Osteocyte (in vitro differentiated cells): ENCODE results near the gene SPATA2. TPM values are rescaled to one million over a fixed set of nuclear protein-coding genes. Genes with fewer than 3 reads are reported as not detected.

Source experiments
- DNase-seq: peaks from one replicate; pipeline ENCODE4 v3.0.0; 2021; ENCODE audit warnings: mixed read lengths; ENCODE audit not compliant: unreplicated experiment; ENCODE audit errors: extremely low spot score
- H3K27ac Mint-ChIP-seq: one replicate; pipeline ENCODE4 v1.8.0; 2021; ENCODE audit warnings: mild to moderate bottlenecking, mixed read lengths; ENCODE audit not compliant: unreplicated experiment
- H3K27me3 Mint-ChIP-seq: one replicate; pipeline ENCODE4 v1.8.0; 2021; ENCODE audit warnings: mixed read lengths; ENCODE audit not compliant: unreplicated experiment
- H3K36me3 Mint-ChIP-seq: one replicate; pipeline ENCODE4 v1.8.0; 2021; ENCODE audit warnings: mixed read lengths; ENCODE audit not compliant: unreplicated experiment
- H3K4me1 Mint-ChIP-seq: one replicate; pipeline ENCODE4 v1.8.0; 2021; ENCODE audit warnings: mixed read lengths; ENCODE audit not compliant: unreplicated experiment
- H3K4me3 Mint-ChIP-seq: one replicate; pipeline ENCODE4 v1.8.0; 2021; ENCODE audit warnings: mild to moderate bottlenecking, moderate library complexity, mixed read lengths; ENCODE audit not compliant: unreplicated experiment
- H3K9me3 Mint-ChIP-seq: one replicate; pipeline ENCODE4 v1.8.0; 2021; ENCODE audit warnings: mixed read lengths; ENCODE audit not compliant: unreplicated experiment
- CTCF ChIP-seq: fragments of 200-600 bp; sonication (generic); IDR thresholded peaks from 2 replicates; pipeline ENCODE4 v1.5.0; 2021; ENCODE audit warnings: antibody characterized with exemption, mild to moderate bottlenecking, moderate library complexity
- total RNA-seq: library from RNA; stranded (reverse); gene quantifications from 2 replicates; pipeline ENCODE4 v1.2.1, GENCODE V29; 2021

SPATA2 gene
- total RNA-seq, 1 donor from 2014 or later: 6.6 TPM

- no peaks in the 10 kb centered on the region for H3K9me3 Mint-ChIP-seq
- peaks cover 8% of the 10 kb centered on the region for H3K4me1 Mint-ChIP-seq
- H3K27ac Mint-ChIP-seq: no peak overlapping the region
- no peaks in the 10 kb centered on the region for H3K27me3 Mint-ChIP-seq
- no peak overlapping the region for H3K4me3 Mint-ChIP-seq
- no peak for DNase-seq
- TF ChIP-seq CTCF: no peak
- H3K36me3 Mint-ChIP-seq: peaks cover 27% of the 10 kb centered on the region
These were observed 7.7 kb downstream of the SPATA2 start for GRCh38 chr20:49907405-49908257.

GRCh38 chr20:49906615-49907154 lies 8.6 kb downstream of the SPATA2 start:
- Mint-ChIP-seq H3K9me3 (no peaks in the 10 kb centered on the region), H3K4me1 (peaks cover 5% of the 10 kb centered on the region), H3K36me3 (peaks cover 27% of the 10 kb centered on the region), H3K27ac (no peak overlapping the region), H3K4me3 (no peak overlapping the region), H3K27me3 (no peaks in the 10 kb centered on the region)
- TF ChIP-seq CTCF: no peak
- no peak for DNase-seq

- no peaks in the 10 kb centered on the region for H3K9me3 Mint-ChIP-seq
- DNase-seq: no peak
These were observed 9.2 kb downstream of the SPATA2 start for GRCh38 chr20:49906101-49906604.

GRCh38 chr20:49905415-49906091 lies 9.8 kb downstream of the SPATA2 start:
- Mint-ChIP-seq H3K27ac (no peak overlapping the region), H3K9me3 (no peaks in the 10 kb centered on the region), H3K27me3 (no peaks in the 10 kb centered on the region), H3K4me1 (peaks cover 5% of the 10 kb centered on the region), H3K36me3 (peaks cover 27% of the 10 kb centered on the region), H3K4me3 (no peak overlapping the region)
- no peak for TF ChIP-seq CTCF
- DNase-seq: no peak

More at GRCh38 chr20:49906101-49906604, 9.2 kb downstream of the SPATA2 start:
- Mint-ChIP-seq H3K27ac (no peak overlapping the region), H3K4me3 (no peak overlapping the region), H3K36me3 (peaks cover 27% of the 10 kb centered on the region), H3K27me3 (no peaks in the 10 kb centered on the region), H3K4me1 (peaks cover 5% of the 10 kb centered on the region)
- TF ChIP-seq CTCF: no peak
